SK-N-SH (cell line): ENCODE data around the gene GSTM4. TPM values are rescaled to one million over a fixed set of nuclear protein-coding genes. Genes with fewer than 3 reads are reported as not detected.

Experiments
- CTCF ChIA-PET: fragments of 300-600, 350-600 bp; formaldehyde crosslinking; extraction: SDS; loops from one replicate; lab custom pipeline; 2021; lab: Yijun Ruan, JAX
- POLR2A ChIA-PET: fragments of 350-600 bp; sonication (Branson Sonifier 250); formaldehyde crosslinking; extraction: SDS; loops from one replicate; lab custom pipeline; 2020; ENCODE audit warnings: antibody characterized with exemption, inconsistent platforms; lab: Yijun Ruan, JAX
- DNase-seq: peaks from one replicate; pipeline ENCODE4 v3.0.0; 2012
- H2AFZ ChIP-seq: fragments of 200-600 bp; sonication (generic); 2 replicates; pipeline ENCODE4 v1.8.1; 2016; ENCODE audit warnings: antibody characterized with exemption, mild to moderate bottlenecking, low read depth
- H3F3A ChIP-seq: fragments of 200-600 bp; sonication (generic); replicated peaks from 2 replicates; pipeline ENCODE3; 2016; ENCODE audit warnings: antibody characterized with exemption, mild to moderate bottlenecking; ENCODE audit not compliant: insufficient read depth
- H3K27ac ChIP-seq, 2 experiments: fragments of 200-500 bp in 1 of 2; fragments of 200-600 bp in 1 of 2; sonication (Bioruptor generic) in 1 of 2; sonication (generic), shearing (Covaris generic) in 1 of 2; 2 replicates each; pipeline versions ENCODE4 v1.5.1 to v1.6.1; 2014 to 2016; ENCODE audit warnings: low read depth in 2 of 2, inconsistent platforms in 1 of 2, low read length in 1 of 2, mild to moderate bottlenecking in 1 of 2, mixed read lengths in 1 of 2
- H3K27me3 ChIP-seq: fragments of 200-600 bp; sonication (generic), shearing (Covaris generic); 2 replicates; pipeline ENCODE4 v1.6.1; 2016; ENCODE audit warnings: mixed run types; ENCODE audit not compliant: insufficient read depth
- H3K36me3 ChIP-seq, 2 experiments: fragments of 200-500 bp in 1 of 2; fragments of 200-600 bp in 1 of 2; sonication (Bioruptor generic) in 1 of 2; sonication (generic) in 1 of 2; replicated peaks in 1 of 2; 2 replicates each; pipeline versions ENCODE3 to v1.5.1; 2014 to 2016; ENCODE audit warnings: low read length in 1 of 2, mild to moderate bottlenecking in 1 of 2; ENCODE audit not compliant: insufficient read depth in 2 of 2, control insufficient read depth in 1 of 2
- H3K4me1 ChIP-seq, 2 experiments: fragments of 200-500 bp in 1 of 2; fragments of 200-600 bp in 1 of 2; sonication (Bioruptor generic) in 1 of 2; sonication (generic), shearing (Covaris generic) in 1 of 2; 2 replicates each; pipeline versions ENCODE4 v1.5.1 to v1.6.1; 2014 to 2016; ENCODE audit warnings: low read depth in 1 of 2, low read length in 1 of 2, mixed run types in 1 of 2; ENCODE audit not compliant: insufficient read depth in 2 of 2, control insufficient read depth in 1 of 2
- H3K4me2 ChIP-seq: fragments of 200-600 bp; sonication (generic), shearing (Covaris generic); 2 replicates; pipeline ENCODE4 v1.6.1; 2017; ENCODE audit warnings: mixed run types
- H3K4me3 ChIP-seq, 2 experiments: fragments of 200-500 bp in 1 of 2; fragments of 200-600 bp in 1 of 2; sonication (Bioruptor generic) in 1 of 2; sonication (generic), shearing (Covaris generic) in 1 of 2; 2 replicates each; pipeline versions ENCODE4 v1.5.1 to v1.8.1; 2014 to 2016; ENCODE audit warnings: low read depth in 2 of 2, inconsistent platforms in 1 of 2, low read length in 1 of 2, mild to moderate bottlenecking in 1 of 2, mixed read lengths in 1 of 2, moderate library complexity in 1 of 2
- H3K79me2 ChIP-seq: fragments of 200-600 bp; sonication (generic); 2 replicates; pipeline ENCODE4 v1.8.1; 2017; ENCODE audit warnings: mild to moderate bottlenecking; ENCODE audit not compliant: insufficient read depth
- H3K9ac ChIP-seq: fragments of 200-600 bp; sonication (generic); 2 replicates; pipeline ENCODE4 v1.6.1; 2017; ENCODE audit warnings: mixed run types
- H3K9me2 ChIP-seq: fragments of 200-600 bp; sonication (generic); 2 replicates; pipeline ENCODE4 v1.6.1; 2017; ENCODE audit warnings: mixed run types
- H3K9me3 ChIP-seq: fragments of 200-600 bp; sonication (generic); 2 replicates; pipeline ENCODE4 v1.6.1; 2017; ENCODE audit warnings: mixed run types, mild to moderate bottlenecking, moderate library complexity
- H4K20me1 ChIP-seq: fragments of 200-600 bp; sonication (generic); 2 replicates; pipeline ENCODE4 v1.6.1; 2017; ENCODE audit warnings: mild to moderate bottlenecking, mixed run types; ENCODE audit not compliant: insufficient read depth
- CHD2 ChIP-seq: fragments of 150-350 bp; IDR thresholded peaks from 2 replicates; pipeline ENCODE4 v1.6.1; 2018; ENCODE audit warnings: low read length; ENCODE audit not compliant: partially characterized antibody
- ELF1 ChIP-seq: IDR thresholded peaks from 2 replicates; pipeline ENCODE4 v1.4.0; 2012
- FOXM1 ChIP-seq: IDR thresholded peaks from 2 replicates; pipeline ENCODE4 v1.4.0; 2012; ENCODE audit warnings: low read depth, mild to moderate bottlenecking
- GABPA ChIP-seq: IDR thresholded peaks from 2 replicates; pipeline ENCODE4 v1.4.0; 2012; ENCODE audit warnings: low read depth, mild to moderate bottlenecking
- NRF1 ChIP-seq: IDR thresholded peaks from 2 replicates; pipeline ENCODE4 v1.6.1; 2012; ENCODE audit warnings: low read depth, mild to moderate bottlenecking, low read length
- POLR2AphosphoS5 ChIP-seq: IDR thresholded peaks from 2 replicates; pipeline ENCODE4 v1.6.1; 2012; ENCODE audit warnings: low read depth, low read length
- RCOR1 ChIP-seq: fragments of 150-350 bp; IDR thresholded peaks from 2 replicates; pipeline ENCODE4 v1.6.1; 2017; ENCODE audit warnings: antibody characterized with exemption, low read length
- SIN3A ChIP-seq: IDR thresholded peaks from 2 replicates; pipeline ENCODE4 v1.6.1; 2012; ENCODE audit warnings: low read depth, mild to moderate bottlenecking, low read length, moderate library complexity, borderline replicate concordance
- SMC3 ChIP-seq: IDR thresholded peaks from 2 replicates; pipeline ENCODE4 v1.6.1; 2012; ENCODE audit warnings: low read depth, low read length, improper control_type of control experiment
- TAF1 ChIP-seq: IDR thresholded peaks from 2 replicates; pipeline ENCODE4 v1.6.1; 2012; ENCODE audit warnings: low read depth, mild to moderate bottlenecking, low read length, moderate library complexity, borderline replicate concordance
- TCF12 ChIP-seq: IDR thresholded peaks from 2 replicates; pipeline ENCODE4 v1.4.0; 2012
- WGBS: methylation state at CpG from one replicate; pipeline ENCODE4 v1.1.6; 2017; ENCODE audit warnings: low lambda C conversion rate; 5-methylcytosine and 5-hydroxymethylcytosine counted together
- polyA plus RNA-seq, 3 experiments: library from polyadenylated mRNA; depleted of rRNA; stranded (reverse); fragments of >200 nt; gene quantifications; 2 replicates each; pipeline ENCODE4 v1.2.3, GENCODE V29; 2012
- TF ChIP-seq, protein P1 (sequence below): fragments of 200-600 bp; sonication (generic); IDR thresholded peaks from 2 replicates; pipeline ENCODE4 v1.6.1; 2017; ENCODE audit warnings: antibody characterized with exemption, mild to moderate bottlenecking, moderate library complexity
- TF ChIP-seq, protein P2 (sequence below): IDR thresholded peaks from 2 replicates; pipeline ENCODE4; 2012
- TF ChIP-seq, protein P3 (sequence below): fragments of 150-350 bp; IDR thresholded peaks from 2 replicates; pipeline ENCODE4 v1.6.1; 2017; ENCODE audit warnings: antibody characterized with exemption, low read length, low read depth, borderline replicate concordance
- TF ChIP-seq, protein P4 (sequence below): IDR thresholded peaks from 2 replicates; pipeline ENCODE4 v1.6.1; 2012; ENCODE audit warnings: mild to moderate bottlenecking, low read depth, low read length, moderate library complexity
- TF ChIP-seq, protein P5 (sequence below): IDR thresholded peaks from 2 replicates; pipeline ENCODE4 v1.4.0; 2012; ENCODE audit warnings: low read depth

Gene GSTM4
- polyA plus RNA-seq, 1 of the 3 experiments (the other 2 are of a cell fraction) = 34.2 TPM

DNA sequence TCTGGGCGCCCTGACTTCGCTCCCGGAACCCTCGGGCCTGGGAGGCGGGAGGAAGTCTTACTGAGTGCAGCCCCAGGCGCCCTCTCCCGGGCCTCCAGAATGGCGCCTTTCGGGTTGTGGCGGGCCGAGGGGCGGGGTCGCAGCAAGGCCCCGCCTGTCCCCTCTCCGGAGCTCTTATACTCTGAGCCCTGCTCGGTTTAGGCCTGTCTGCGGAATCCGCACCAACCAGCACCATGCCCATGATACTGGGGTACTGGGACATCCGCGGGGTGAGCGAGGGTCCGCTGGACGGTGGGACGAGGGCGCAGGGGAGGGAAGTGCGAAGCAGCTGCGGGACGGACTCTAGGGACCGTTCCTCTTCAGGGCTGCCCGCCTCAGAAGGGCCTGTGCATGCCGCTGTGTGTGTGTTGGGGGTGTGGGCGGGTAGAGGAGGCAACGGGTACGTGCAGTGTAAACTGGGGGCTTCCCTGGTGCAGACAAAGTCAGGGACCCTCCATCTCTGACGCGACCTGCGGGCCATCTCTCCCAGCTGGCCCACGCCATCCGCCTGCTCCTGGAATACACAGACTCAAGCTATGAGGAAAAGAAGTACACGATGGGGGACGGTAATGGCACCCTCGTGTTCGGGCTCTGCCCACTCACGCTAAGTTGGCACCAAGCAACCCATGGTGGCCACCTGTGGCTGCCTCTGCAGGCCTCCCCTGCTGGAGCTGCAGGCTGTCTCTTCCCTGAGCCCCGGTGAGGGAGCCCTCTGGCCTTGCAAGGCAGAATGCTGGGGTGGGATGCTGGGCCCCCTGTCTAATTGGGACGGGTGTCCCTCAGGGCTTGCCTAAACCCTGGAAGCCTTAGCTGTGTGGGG is 32.0 kb downstream of the GSTM4 start, which contains the start of gene GSTM1:
GSTM1 (plus strand) TSS at position 177 of the 859 bp plus-strand sequence; CDS start at position 234, 57 bp downstream.
- Histone ChIP-seq H2AFZ (no peak within 1 kb of the TSS), H3K9ac (no peak within 1 kb of the TSS), H3K4me1 (no peaks in the 10 kb centered on the region), H3F3A (no peaks in the 10 kb centered on the region), H4K20me1 (no peaks in the 10 kb centered on the region), H3K27ac (no peak within 1 kb of the TSS), H3K27me3 (no peaks in the 10 kb centered on the region), H3K36me3 (no peaks in the 10 kb centered on the region), H3K4me2 (no peak within 1 kb of the TSS), H3K9me3 (no peaks in the 10 kb centered on the region), H3K9me2 (no peaks in the 10 kb centered on the region), H3K4me3 (no peak within 1 kb of the TSS), H3K79me2 (no peaks in the 10 kb centered on the region)
- POLR2A ChIA-PET = no interaction called here
- TF ChIP-seq, protein P1, sequence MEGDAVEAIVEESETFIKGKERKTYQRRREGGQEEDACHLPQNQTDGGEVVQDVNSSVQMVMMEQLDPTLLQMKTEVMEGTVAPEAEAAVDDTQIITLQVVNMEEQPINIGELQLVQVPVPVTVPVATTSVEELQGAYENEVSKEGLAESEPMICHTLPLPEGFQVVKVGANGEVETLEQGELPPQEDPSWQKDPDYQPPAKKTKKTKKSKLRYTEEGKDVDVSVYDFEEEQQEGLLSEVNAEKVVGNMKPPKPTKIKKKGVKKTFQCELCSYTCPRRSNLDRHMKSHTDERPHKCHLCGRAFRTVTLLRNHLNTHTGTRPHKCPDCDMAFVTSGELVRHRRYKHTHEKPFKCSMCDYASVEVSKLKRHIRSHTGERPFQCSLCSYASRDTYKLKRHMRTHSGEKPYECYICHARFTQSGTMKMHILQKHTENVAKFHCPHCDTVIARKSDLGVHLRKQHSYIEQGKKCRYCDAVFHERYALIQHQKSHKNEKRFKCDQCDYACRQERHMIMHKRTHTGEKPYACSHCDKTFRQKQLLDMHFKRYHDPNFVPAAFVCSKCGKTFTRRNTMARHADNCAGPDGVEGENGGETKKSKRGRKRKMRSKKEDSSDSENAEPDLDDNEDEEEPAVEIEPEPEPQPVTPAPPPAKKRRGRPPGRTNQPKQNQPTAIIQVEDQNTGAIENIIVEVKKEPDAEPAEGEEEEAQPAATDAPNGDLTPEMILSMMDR = no peak
- CTCF ChIA-PET = no interaction called here
- WGBS = no CpG with 5 or more reads among the region's 46 CpGs
- no peak for DNase-seq

DNA sequence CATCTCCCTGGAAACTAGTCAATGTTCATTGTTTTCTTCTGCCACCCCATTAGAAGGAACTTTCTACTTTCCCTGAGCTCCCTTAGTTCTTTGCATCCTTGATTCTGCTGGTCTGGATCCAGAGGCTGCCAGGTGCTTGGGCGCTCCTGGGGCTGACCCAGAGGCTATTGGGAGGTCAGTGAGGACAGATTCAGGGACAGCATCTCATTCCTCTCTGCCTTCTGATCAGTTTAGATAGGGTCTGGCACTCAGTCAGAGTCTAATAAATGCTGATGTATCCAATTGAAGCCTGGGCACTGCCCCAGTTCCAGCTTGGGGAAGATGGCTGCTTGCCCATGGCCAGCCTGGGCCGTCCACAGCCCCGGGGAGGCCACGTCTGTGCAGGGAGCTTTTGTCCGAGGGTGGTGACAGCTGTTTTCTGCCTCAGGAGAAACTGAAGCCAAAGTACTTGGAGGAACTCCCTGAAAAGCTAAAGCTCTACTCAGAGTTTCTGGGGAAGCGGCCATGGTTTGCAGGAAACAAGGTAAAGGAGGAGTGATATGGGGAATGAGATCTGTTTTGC is 34.0 kb downstream of the GSTM4 start:
- no peaks in the 10 kb centered on the region for H3K36me3 ChIP-seq
- ChIA-PET CTCF (no interaction called here), POLR2A (no interaction called here)
- no CpG with 5 or more reads among the region's 6 CpGs for WGBS
- H3K9me3 ChIP-seq = no peaks in the 10 kb centered on the region
- no peaks in the 10 kb centered on the region for H4K20me1 ChIP-seq
- H3K4me1 ChIP-seq = no peaks in the 10 kb centered on the region
- no peaks in the 10 kb centered on the region for H3K27me3 ChIP-seq
- DNase-seq = no peak
- H3K9ac ChIP-seq = no peak overlapping the region
- no peaks in the 10 kb centered on the region for H3F3A ChIP-seq
- H3K27ac ChIP-seq = no peak overlapping the region
- H3K4me2 ChIP-seq = no peak overlapping the region
- H3K9me2 ChIP-seq = no peaks in the 10 kb centered on the region
- no peak overlapping the region for H2AFZ ChIP-seq
- no peaks in the 10 kb centered on the region for H3K79me2 ChIP-seq
- H3K4me3 ChIP-seq = no peak overlapping the region
- TF ChIP-seq NRF1 (no peak), RCOR1 (no peak), FOXM1 (no peak), POLR2AphosphoS5 (no peak), TCF12 (no peak), SMC3 (no peak), GABPA (no peak), SIN3A (no peak), CHD2 (no peak), TAF1 (no peak), ELF1 (no peak)
- TF ChIP-seq, protein P2, sequence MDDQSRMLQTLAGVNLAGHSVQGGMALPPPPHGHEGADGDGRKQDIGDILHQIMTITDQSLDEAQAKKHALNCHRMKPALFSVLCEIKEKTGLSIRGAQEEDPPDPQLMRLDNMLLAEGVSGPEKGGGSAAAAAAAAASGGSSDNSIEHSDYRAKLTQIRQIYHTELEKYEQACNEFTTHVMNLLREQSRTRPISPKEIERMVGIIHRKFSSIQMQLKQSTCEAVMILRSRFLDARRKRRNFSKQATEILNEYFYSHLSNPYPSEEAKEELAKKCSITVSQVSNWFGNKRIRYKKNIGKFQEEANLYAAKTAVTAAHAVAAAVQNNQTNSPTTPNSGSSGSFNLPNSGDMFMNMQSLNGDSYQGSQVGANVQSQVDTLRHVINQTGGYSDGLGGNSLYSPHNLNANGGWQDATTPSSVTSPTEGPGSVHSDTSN = no peak
- TF ChIP-seq, protein P3, sequence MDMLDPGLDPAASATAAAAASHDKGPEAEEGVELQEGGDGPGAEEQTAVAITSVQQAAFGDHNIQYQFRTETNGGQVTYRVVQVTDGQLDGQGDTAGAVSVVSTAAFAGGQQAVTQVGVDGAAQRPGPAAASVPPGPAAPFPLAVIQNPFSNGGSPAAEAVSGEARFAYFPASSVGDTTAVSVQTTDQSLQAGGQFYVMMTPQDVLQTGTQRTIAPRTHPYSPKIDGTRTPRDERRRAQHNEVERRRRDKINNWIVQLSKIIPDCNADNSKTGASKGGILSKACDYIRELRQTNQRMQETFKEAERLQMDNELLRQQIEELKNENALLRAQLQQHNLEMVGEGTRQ = no peak
- TF ChIP-seq, protein P4, sequence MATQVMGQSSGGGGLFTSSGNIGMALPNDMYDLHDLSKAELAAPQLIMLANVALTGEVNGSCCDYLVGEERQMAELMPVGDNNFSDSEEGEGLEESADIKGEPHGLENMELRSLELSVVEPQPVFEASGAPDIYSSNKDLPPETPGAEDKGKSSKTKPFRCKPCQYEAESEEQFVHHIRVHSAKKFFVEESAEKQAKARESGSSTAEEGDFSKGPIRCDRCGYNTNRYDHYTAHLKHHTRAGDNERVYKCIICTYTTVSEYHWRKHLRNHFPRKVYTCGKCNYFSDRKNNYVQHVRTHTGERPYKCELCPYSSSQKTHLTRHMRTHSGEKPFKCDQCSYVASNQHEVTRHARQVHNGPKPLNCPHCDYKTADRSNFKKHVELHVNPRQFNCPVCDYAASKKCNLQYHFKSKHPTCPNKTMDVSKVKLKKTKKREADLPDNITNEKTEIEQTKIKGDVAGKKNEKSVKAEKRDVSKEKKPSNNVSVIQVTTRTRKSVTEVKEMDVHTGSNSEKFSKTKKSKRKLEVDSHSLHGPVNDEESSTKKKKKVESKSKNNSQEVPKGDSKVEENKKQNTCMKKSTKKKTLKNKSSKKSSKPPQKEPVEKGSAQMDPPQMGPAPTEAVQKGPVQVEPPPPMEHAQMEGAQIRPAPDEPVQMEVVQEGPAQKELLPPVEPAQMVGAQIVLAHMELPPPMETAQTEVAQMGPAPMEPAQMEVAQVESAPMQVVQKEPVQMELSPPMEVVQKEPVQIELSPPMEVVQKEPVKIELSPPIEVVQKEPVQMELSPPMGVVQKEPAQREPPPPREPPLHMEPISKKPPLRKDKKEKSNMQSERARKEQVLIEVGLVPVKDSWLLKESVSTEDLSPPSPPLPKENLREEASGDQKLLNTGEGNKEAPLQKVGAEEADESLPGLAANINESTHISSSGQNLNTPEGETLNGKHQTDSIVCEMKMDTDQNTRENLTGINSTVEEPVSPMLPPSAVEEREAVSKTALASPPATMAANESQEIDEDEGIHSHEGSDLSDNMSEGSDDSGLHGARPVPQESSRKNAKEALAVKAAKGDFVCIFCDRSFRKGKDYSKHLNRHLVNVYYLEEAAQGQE = no peak
- TF ChIP-seq, protein P5, sequence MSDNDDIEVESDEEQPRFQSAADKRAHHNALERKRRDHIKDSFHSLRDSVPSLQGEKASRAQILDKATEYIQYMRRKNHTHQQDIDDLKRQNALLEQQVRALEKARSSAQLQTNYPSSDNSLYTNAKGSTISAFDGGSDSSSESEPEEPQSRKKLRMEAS = no peak
